ENCODE data around the gene KLHL22. TPM values are rescaled to one million over a fixed set of nuclear protein-coding genes. Genes with fewer than 3 reads are reported as not detected.
"Not testable (repeated sequence)": the region's sequence is repeated elsewhere in the genome, so short reads cannot be mapped to it uniquely, and the experiment has no call there.

Gene KLHL22
- total RNA-seq, 2 experiments from 2014 or later: 13.9 to 14.8 TPM

DNA sequence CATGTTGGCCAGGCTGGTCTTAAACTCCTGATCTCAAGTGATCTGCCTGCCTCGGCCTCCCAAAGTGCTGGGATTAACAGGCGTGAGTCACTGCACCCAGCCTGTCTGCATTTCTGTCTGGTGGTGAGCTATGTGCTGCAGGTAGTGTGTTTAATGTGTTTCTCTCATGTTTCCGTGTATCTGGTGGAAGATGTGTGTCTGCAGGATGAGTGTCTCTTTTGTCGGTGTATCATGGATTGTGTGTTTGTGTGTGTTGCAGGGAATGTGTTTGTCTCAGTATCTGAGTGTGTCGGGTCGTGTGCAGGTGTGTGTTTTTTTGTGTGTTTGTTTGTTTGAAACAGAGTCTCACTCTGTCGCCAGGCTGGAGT lies 74.1 kb downstream of the KLHL22 start:
- ChIA-PET CTCF (interaction anchor here (1.6 kb wide), 1 partner anchor 35 kb away, joined by 4 read pairs; no protein-coding TSS in a partner anchor), POLR2A (no interaction called here)

DNA sequence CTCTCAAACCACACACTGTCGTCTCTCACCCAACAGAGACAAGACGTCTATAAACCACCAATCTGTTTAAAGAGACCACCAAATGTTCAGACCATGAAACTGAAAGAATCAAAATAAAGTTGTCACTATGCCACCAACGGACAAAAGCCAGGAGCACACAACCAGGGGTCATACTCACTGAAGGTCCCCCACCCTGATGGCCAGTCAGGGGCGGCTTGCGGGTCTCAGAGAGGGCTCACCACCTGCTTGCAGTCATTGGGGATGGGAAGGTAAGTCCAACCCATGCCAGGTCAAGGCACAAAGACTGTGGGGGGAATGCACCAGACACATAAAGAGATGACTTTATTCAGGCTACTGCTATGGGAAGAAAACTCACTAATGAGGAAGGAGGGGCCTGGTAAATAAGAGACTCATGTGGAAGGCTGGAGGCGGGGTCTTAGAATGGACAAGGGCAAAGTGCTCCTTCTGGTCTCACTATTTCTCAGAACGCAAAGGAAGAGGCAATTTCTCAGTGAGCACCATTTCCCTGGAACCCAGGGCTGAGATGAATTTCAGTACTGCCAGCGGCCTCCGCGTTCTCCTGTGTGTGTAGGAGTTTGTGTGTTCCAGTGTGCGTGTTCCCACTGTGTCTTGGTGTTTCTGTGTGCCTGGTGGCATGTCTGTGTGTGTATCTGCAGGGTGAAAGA lies 75.3 kb downstream of the KLHL22 start:
- ChIA-PET POLR2A (no interaction called here), CTCF (interaction anchor here (2.8 to 3.7 kb wide), 2 partner anchors 35 to 41 kb away, joined by 19 to 41 read pairs; no protein-coding TSS in a partner anchor)

DNA sequence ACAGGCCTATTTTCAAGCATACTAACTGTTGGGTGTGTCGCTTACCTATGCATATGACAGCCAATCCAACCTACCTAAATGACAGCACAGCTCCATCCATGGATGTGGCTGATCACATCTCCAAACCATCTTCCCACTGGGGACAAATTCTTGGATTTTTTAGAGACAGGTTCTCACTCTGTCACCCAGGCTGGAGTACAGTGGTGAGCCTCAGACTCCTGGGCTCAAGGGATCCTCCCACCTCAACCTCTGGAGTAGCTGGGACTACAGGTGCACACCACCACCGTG lies 76.0 kb downstream of the KLHL22 start:
- ChIA-PET POLR2A (no interaction called here), CTCF (interaction anchor here (2.3 to 3.7 kb wide), 3 partner anchors 9 to 42 kb away, joined by 11 to 41 read pairs (median 19); no protein-coding TSS in a partner anchor)

DNA sequence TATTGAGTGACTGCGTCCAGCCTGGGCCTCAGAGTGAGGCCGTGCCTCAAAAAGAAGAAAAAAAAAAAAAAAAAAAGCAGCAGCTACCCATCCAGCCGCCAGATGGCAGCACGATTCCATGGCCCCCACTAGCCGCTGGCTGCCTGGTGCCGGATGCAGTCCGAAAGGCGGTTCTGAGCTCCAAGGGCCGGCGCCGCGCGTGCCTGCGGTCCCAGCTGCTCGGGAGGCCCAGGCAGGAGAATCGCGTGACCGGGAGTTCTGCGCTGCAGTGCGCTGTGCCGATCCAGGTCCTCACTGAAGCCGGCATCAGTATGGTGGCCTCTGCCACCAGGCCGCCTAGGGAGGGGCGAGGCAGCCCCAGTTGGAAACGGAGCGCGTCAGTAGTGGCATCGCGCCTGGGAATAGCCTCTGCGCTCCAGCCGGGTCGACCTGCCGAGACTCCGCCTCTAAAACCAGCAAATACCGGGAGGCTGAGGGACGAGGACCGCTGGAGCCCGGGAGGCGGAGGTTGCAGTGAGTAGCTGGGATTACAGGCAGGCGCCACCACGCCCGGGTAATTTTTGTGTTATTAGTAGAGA lies 77.3 kb downstream of the KLHL22 start:
- ChIA-PET CTCF (interaction anchor here (0.6 to 3.7 kb wide), 34 partner anchors 9 to 1253 kb away, joined by 3 to 41 read pairs (median 4); no protein-coding TSS in a partner anchor), POLR2A (interaction anchor here (0.6 to 0.7 kb wide), 3 partner anchors 84 to 1688 kb away, joined by 3 to 8 read pairs (median 7); no protein-coding TSS in a partner anchor)

DNA sequence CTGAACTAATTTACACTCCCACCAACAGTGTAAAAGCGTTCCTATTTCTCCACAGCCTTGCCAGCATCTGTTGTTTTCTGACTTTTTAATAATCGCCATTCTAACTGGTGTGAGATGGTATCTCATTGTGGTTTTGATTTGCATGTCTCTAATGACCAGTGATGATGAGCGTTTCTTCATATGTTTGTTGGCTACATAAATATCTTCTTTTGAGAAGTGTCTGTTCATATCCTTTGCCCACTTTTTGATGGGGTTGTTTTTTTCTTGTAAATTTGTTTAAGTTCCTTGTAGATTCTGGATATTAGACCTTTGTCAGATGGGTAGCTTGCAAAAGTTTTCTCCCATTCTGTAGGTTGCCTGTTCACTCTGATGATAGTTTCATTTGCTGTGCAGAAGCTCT lies 79.9 kb downstream of the KLHL22 start:
- CTCF ChIA-PET, POLR2A ChIA-PET: not testable (repeated sequence)

DNA sequence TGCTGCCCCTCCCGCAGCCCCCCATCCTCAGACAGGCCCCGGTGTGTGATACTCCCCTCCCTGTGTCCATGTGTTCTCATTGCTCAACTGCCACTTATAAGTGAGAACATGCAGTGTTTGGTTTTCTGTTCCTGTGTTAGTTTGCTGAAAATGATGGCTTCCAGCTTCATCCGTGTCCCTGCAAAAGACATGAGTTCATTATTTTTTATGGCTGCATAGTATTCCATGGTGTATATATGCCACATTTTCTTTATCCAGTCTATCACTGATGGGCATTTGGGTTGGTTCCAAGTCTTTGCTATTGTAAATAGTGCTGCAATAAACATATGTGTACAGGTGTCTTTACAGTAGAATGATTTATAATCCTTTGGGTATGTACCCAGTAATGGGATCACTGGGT lies 80.4 kb downstream of the KLHL22 start:
- POLR2A ChIA-PET, CTCF ChIA-PET: not testable (repeated sequence)

DNA sequence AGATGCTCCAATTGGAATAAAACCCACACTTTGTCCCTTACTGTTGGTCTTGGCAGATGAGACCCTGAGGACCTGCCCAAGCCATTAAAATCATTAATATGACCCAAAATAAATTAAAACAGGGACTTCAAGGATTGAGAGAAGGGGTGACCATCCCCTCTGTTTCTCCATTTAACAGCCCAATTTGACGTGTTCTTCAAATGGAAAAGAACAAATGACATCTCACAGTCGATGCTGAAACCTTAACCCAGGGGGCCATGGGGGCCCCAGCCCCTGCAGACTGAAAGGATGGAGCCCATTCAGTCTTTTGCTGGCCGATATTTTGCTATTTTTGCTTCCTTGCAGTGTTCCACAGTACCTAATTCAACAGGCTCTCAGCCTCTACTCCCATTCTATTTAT lies 81.1 kb downstream of the KLHL22 start:
- ChIA-PET POLR2A (no interaction called here), CTCF (no interaction called here)

DNA sequence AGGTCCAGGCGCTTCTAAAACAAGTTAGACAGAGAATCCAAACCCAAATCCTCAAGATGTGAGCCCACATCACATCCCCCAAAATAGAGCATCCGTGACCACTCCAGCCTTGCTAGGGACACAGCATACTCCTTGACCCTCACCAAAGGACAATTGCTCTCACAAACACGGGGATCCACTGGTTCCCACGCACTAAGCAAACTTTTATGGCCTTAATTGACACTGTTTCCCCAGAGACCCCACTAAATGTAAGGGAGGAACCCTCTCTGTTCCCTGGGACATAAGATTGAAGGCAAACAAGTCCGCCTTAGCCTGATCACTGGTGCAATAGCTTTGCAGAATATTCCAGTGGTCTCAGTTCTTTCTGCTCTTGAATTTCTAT lies 81.5 kb downstream of the KLHL22 start:
- CTCF ChIA-PET: no interaction called here
- POLR2A ChIA-PET: no interaction called here

DNA sequence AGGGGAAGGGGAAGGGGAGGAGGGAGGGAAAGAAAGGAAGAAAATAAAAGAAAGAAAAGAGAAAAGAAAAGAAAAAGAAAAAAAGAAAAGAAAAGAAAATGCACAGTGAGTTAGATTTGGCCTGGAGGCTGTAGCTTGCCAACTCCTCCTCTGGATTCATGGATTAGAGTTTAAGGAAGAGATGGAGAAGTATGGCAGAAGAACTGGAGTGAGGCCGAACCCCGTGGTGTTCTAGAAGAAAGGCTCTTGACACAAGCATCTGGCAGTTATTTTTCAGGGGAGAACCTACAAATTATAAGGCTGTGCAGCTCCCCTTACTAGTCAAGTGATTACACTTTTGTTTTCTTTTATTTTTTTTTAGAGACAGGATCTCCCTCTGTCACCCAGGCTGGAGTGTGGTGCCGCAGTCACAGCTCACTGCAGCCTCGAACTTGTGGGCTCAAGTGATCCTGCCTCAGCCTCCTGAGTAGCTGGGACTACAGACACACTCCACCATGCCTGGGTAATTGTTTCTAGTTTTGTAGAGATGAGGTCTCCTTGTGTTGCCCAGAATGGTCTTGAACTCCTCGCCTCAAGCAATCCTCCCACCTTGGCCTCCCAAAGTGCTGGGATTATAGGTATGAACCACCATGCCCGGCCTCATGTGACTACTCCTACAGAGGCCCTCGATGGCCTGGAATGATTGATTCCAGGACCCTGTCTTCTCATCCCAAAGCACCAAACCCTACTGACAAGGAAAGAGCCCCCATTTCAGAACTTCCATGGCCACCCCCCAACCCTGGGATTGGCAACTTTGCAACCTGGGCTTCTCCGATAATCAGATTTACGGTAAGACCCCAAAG lies 82.2 kb downstream of the KLHL22 start:
- ChIA-PET POLR2A (no interaction called here), CTCF (no interaction called here)

DNA sequence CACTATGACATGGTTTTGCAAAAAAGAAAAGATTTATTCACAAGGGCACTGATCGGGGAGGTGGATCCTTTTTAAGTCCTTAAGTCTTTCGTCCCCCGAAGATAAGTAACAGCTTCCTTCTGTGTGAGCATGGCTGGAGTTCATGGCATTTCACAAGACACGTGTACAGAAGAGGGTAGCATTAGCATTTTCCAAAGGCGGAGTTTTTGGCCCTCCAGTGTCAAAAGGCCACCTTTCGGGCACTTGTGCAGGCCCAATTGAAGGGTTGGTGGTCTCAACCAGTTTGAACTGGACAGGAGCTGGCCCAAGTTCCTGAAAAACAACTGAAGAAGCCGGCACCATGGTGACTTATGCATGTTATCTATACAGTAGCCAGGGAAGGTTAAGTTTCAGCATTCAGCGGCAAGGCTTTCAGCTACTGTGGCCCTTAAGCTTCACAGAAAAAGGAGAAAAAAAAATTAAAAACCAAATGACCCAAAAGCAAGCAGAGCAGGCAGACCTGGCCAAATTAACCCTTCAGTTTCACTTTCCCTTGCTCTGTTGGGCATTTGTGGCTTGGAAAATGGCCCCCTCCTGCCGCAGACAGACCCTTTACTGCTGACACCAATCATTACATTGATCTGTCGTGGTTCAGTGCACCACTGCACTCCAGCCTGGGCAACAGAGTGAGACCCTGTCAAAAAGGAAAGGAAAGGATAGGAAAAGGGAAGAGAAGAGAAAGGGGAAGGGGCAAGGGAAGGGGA lies 83.0 kb downstream of the KLHL22 start:
- CTCF ChIA-PET: no interaction called here

DNA sequence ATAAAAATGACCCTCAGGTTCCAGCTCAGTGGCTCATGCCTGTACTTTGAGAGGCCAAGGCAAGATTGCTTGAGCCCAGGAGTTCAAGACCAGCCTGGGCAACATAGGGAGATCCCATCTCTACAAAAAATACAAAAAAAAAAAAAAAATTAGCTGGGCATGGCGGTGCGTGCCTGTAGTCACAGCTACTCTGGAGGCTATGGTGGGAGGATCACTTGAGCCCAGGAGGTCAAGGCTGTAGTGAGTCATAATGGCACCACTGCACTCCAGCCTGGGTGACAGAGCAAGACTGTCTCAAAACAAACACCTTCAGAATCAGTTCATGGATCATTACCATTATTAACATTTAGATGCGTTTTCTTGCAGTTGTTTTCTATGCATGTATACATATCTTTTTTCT lies 86.2 kb downstream of the KLHL22 start:
- CTCF ChIA-PET: interaction anchor here (2.4 kb wide), 1 partner anchor 9 kb away, joined by 11 read pairs; no protein-coding TSS in a partner anchor
- POLR2A ChIA-PET: not testable (repeated sequence)

More for the DNA sequence above, 83.0 kb downstream of the KLHL22 start:
- POLR2A ChIA-PET: no interaction called here

DNA sequence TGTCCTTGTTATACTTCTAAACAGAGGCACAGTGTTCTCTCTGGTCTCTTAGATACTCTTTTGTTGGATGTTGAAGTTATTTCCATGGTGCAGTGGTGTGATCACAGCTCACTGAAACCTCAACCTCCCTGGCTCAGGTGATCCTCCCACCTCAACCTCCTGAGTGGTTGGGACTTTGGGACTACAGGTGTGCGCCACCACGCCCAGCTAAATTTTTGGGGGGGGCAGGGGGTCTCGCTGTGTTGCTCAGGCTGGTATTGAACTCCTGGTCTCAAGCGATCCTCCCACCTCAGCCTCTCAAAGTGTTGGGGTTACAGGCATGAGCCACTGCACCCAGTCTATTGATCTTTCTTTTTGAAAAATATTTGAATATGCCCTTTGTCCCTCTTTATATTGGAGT lies 86.7 kb downstream of the KLHL22 start:
- ChIA-PET POLR2A (no interaction called here), CTCF (interaction anchor here (2.4 kb wide), 1 partner anchor 9 kb away, joined by 11 read pairs; no protein-coding TSS in a partner anchor)

DNA sequence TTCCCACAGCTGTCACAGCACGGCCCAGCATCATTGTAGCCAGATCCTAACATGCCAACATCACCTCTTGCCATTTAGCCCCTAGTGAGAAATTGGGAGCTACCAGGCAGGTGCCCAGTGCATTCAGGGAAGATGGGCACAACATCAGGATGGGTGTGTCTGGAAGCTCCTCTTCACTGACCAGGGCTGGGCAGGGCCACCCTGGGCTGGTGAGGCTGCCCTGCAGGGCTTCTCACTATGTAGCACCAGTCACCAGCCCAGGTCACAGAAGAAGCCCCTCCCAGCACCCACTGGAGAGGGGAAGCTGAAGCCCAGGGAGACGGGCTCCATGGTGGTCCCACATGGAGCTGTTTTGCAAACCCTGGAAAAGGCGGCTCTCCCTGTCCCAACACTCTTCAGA lies 87.8 kb downstream of the KLHL22 start:
- ChIA-PET POLR2A (no interaction called here), CTCF (interaction anchor here (2.4 kb wide), 1 partner anchor 10 kb away, joined by 11 read pairs; no protein-coding TSS in a partner anchor)

DNA sequence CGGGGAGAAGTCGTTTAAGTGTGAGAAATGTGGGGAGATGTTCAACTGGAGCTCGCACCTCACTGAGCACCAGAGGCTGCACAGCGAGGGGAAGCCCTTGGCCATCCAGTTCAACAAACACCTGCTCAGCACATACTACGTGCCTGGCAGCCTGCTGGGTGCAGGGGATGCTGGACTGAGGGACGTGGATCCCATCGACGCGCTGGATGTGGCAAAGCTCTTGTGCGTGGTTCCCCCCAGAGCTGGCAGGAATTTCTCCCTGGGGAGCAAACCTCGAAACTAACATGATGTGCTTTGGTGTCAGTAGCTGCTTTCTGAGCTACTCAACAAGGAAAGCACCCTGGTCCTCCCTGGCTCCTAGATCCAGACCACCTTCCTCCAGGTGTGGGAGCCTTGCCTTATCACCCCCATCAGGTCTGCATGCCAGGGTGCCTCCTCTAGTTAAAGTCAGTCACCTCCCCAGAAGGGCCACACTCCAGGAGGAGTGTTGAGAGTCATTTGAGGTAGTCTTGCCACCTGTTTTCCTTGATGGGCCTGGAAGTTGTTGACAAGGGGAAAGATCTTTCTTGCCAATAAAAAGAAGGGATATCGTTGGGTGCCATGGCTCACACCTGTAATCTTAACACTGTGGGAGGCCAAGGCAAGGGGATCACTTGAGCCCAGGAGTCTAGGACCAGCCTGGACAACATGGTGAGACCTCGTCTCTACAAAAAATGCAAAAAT lies 88.7 kb downstream of the KLHL22 start:
- POLR2A ChIA-PET: no interaction called here
- CTCF ChIA-PET: no interaction called here

DNA sequence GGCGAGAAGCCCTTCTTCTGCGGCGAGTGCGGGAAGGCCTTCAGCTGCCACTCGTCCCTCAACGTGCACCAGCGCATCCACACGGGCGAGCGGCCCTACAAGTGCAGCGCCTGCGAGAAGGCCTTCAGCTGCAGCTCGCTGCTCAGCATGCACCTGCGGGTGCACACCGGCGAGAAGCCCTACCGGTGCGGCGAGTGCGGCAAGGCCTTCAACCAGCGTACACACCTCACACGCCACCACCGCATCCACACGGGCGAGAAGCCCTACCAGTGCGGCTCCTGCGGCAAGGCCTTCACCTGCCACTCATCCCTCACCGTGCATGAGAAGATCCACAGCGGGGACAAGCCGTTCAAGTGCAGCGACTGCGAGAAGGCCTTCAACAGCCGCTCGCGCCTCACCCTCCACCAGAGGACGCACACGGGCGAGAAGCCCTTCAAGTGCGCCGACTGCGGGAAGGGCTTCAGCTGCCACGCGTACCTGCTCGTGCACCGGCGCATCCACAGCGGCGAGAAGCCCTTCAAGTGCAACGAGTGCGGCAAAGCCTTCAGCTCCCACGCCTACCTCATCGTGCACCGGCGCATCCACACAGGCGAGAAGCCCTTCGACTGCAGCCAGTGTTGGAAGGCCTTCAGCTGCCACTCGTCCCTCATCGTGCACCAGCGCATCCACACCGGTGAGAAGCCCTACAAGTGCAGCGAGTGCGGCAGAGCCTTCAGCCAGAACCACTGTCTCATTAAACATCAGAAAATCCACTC lies 89.5 kb downstream of the KLHL22 start:
- ChIA-PET POLR2A (no interaction called here), CTCF (no interaction called here)

DNA sequence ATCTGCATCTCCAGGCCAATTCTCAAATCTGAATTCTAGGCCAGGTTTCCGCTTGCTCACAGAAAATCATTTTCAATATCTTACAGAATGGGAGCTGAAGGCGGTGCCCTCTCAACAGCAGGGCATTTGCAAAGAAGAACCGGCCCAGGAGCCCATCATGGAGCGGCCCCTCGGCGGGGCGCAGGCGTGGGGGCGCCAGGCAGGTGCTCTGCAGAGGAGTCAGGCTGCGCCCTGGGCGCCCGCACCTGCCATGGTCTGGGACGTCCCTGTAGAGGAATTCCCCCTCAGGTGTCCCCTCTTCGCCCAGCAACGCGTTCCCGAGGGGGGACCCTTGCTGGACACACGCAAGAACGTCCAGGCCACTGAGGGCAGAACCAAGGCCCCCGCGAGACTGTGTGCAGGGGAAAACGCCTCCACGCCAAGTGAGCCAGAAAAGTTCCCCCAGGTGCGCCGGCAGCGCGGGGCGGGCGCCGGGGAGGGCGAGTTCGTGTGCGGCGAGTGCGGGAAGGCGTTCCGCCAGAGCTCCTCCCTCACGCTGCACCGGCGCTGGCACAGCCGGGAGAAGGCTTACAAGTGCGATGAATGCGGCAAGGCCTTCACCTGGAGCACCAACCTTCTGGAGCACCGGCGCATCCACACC lies 90.2 kb downstream of the KLHL22 start:
- ChIA-PET POLR2A (no interaction called here), CTCF (no interaction called here)

DNA sequence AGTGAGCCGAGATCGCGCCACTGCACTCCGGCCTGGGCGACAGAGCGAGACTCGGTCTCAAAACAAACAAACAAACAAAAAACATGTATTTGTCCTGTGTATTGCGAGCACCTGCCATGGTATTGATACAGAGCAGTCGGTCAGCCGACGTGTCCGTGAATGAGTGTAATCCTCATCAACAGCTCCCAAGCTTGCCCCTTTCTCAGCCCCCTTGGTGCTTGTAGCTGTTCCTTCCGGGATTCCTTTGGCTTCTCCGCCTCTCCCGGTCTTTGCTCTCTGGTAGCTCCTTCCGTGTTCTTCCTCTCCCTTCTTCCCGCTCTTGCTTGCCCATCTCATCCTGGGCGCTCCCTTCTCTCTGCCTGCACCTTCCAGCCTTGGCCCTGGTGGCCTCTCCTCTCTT lies 90.7 kb downstream of the KLHL22 start:
- POLR2A ChIA-PET: no interaction called here
- CTCF ChIA-PET: no interaction called here

DNA sequence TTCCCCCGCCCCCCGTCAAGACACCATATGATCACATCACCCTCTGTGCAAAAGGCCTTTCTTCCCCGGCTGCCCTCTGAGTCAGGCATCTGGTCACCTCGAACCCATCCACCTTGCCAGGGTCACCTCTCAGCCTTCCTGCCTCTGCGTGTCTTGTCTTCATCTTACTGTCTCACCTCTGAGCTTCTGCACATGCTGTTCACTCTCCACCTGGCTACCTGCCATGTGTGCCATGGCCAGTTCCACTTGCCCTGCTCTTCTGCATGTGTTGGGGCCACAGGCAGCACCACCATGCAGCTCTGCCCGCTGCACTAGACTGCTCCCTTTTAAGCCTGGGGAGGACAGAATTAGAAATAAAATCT lies 91.8 kb downstream of the KLHL22 start:
- CTCF ChIA-PET: interaction anchor here (1.1 kb wide), 1 partner anchor 14 kb away, joined by 3 read pairs; no protein-coding TSS in a partner anchor
- POLR2A ChIA-PET: no interaction called here
